SH-SY5Y (cell line): ENCODE data around the gene PAQR7.

ENCODE experiments used
- GATA2 ChIP-seq: IDR thresholded peaks from 2 replicates; pipeline ENCODE4 v1.6.1; 2011; ENCODE audit warnings: mild to moderate bottlenecking, low read depth, low read length
- GATA3 ChIP-seq: IDR thresholded peaks from 2 replicates; pipeline ENCODE4 v1.6.1; 2011; ENCODE audit warnings: low read depth, mild to moderate bottlenecking, low read length, moderate library complexity

DNA sequence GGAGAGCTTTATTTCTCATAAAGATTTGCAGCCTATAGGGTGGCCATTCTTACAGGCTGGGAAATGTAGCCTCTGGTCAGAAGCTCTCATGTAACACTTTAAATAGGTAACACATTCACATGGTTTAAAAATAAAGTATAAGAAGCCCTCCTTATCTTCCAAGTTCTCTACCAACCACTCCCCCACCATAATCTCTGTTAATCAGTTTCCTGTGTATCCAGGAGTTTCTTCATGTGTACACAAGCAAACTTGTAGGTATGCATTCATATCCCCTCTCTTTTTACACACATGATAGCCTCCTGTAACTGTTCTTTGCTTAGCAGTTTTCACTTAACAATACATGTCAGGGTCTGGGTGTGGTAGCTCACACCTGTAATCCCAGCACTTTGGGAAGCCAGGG is 35.7 kb upstream of the PAQR7 start:
- TF ChIP-seq GATA2 (no peak), GATA3 (no peak)
